Germinal center (tissue), 1 donor: ENCODE results near the gene ZFP36.
"Not testable (repeated sequence)": the region's sequence is repeated elsewhere in the genome, so short reads cannot be mapped to it uniquely, and the experiment has no call there.

Experiments used
- DNase-seq: peaks from one replicate; pipeline ENCODE4 v3.0.0; 2012; ENCODE audit warnings: mixed read lengths, low spot score

ZFP36 gene

GRCh38 chr19:39445196-39446111 is 38.8 kb downstream of the ZFP36 start, which contains the start of gene SUPT5H:
SUPT5H (plus strand) TSS chr19:39445582; CDS start chr19:39445891, 309 bp downstream.
- peak; percentile 97 for DNase-seq

- DNase-seq, result no peak
Measured at GRCh38 chr19:39446365-39447084, 39.9 kb downstream of the ZFP36 start.

GRCh38 chr19:39448271-39448670 is 41.6 kb downstream of the ZFP36 start:
- peak; percentile 71 for DNase-seq

- no peak for DNase-seq
Measured at GRCh38 chr19:39449116-39449797, 42.6 kb downstream of the ZFP36 start.

GRCh38 chr19:39451257-39451656 is 44.6 kb downstream of the ZFP36 start:
- DNase-seq, result not testable (repeated sequence)
